HEK293 (cell line): ENCODE results near the gene PFKM.

Experiments used
- CTCF ChIA-PET: fragments of 350-600 bp; formaldehyde crosslinking; extraction: SDS; loops from one replicate; lab custom pipeline; 2021; ENCODE audit warnings: antibody characterized with exemption; lab: Yijun Ruan, JAX
- POLR2A ChIA-PET: fragments of 300-600 bp; formaldehyde crosslinking; extraction: SDS; loops from one replicate; lab custom pipeline; 2020; ENCODE audit warnings: antibody characterized with exemption, inconsistent platforms; lab: Yijun Ruan, JAX
- H3K27ac ChIP-seq: fragments of 200-500 bp; sonication (Bioruptor generic); 2 replicates; pipeline ENCODE4 v1.5.1; 2014; ENCODE audit warnings: low read depth, low read length, control low read depth, inconsistent platforms; ENCODE audit errors: extremely low read depth
- H3K36me3 ChIP-seq, 2 experiments: fragments of 200-500 bp in 1 of 2; sonication (Bioruptor generic) in 1 of 2; 1 replicate in 1 of 2; 2 replicates in 1 of 2; pipeline ENCODE4 v1.5.1; 2014 to 2017; ENCODE audit warnings: inconsistent platforms in 2 of 2, low read length in 2 of 2; ENCODE audit not compliant: control insufficient read depth in 2 of 2, insufficient read depth in 1 of 2
- H3K4me1 ChIP-seq: fragments of 200-500 bp; sonication (Bioruptor generic); 2 replicates; pipeline ENCODE4 v1.5.1; 2014; ENCODE audit warnings: mild to moderate bottlenecking, low read length, inconsistent platforms; ENCODE audit not compliant: control insufficient read depth, insufficient read depth
- H3K4me3 ChIP-seq: 2 replicates; pipeline ENCODE4 v1.5.1; 2011; ENCODE audit warnings: low read depth, mild to moderate bottlenecking, control low read depth, low read length, moderate library complexity
- H3K9me3 ChIP-seq: fragments of 200-500 bp; sonication (Bioruptor generic); 2 replicates; pipeline ENCODE4 v1.5.1; 2014; ENCODE audit warnings: low read depth, low read length, inconsistent platforms; ENCODE audit not compliant: control insufficient read depth, insufficient read depth
- BCL11A ChIP-seq: fragments of 450-650 bp; formaldehyde crosslinking; IDR thresholded peaks from 2 replicates; pipeline ENCODE4 v1.5.1; 2016; ENCODE audit warnings: low read depth, missing biosample characterization, missing genetic modification characterization
- HIC1 ChIP-seq: fragments of 450-650 bp; formaldehyde crosslinking; IDR thresholded peaks from 2 replicates; pipeline ENCODE4 v1.5.1; 2016; ENCODE audit warnings: missing biosample characterization, missing genetic modification characterization
- RBAK ChIP-seq: fragments of 450-650 bp; formaldehyde crosslinking; IDR thresholded peaks from 2 replicates; pipeline ENCODE4 v1.5.1; 2016; ENCODE audit warnings: missing biosample characterization, missing genetic modification characterization
- REST ChIP-seq: fragments of 450-650 bp; formaldehyde crosslinking; IDR thresholded peaks from 2 replicates; pipeline ENCODE4 v1.5.1; 2016; ENCODE audit warnings: missing biosample characterization, missing genetic modification characterization
- SALL2 ChIP-seq: fragments of 450-650 bp; formaldehyde crosslinking; IDR thresholded peaks from 2 replicates; pipeline ENCODE4 v1.5.0; 2017; ENCODE audit warnings: missing biosample characterization, mild to moderate bottlenecking, missing genetic modification characterization, borderline replicate concordance
- YY1 ChIP-seq: fragments of 450-650 bp; formaldehyde crosslinking; IDR thresholded peaks from 2 replicates; pipeline ENCODE4 v1.5.1; 2018; ENCODE audit warnings: missing biosample characterization, missing genetic modification characterization
- ZBTB1 ChIP-seq: fragments of 450-650 bp; formaldehyde crosslinking; IDR thresholded peaks from 2 replicates; pipeline ENCODE4 v1.5.1; 2016; ENCODE audit warnings: missing biosample characterization, missing genetic modification characterization
- ZBTB17 ChIP-seq: fragments of 450-650 bp; formaldehyde crosslinking; IDR thresholded peaks from 2 replicates; pipeline ENCODE4 v1.5.1; 2016; ENCODE audit warnings: missing biosample characterization, missing genetic modification characterization
- ZBTB48 ChIP-seq: fragments of 450-650 bp; formaldehyde crosslinking; IDR thresholded peaks from 2 replicates; pipeline ENCODE4 v1.5.1; 2016; ENCODE audit warnings: missing biosample characterization, missing genetic modification characterization
- ZNF133 ChIP-seq: fragments of 450-650 bp; formaldehyde crosslinking; IDR thresholded peaks from 2 replicates; pipeline ENCODE4 v1.5.1; 2016; ENCODE audit warnings: missing biosample characterization, missing genetic modification characterization
- ZNF175 ChIP-seq: fragments of 450-650 bp; formaldehyde crosslinking; IDR thresholded peaks from 2 replicates; pipeline ENCODE4 v1.5.1; 2016; ENCODE audit warnings: missing biosample characterization, missing genetic modification characterization
- ZNF18 ChIP-seq: fragments of 450-650 bp; formaldehyde crosslinking; IDR thresholded peaks from 2 replicates; pipeline ENCODE4 v1.5.1; 2016; ENCODE audit warnings: missing biosample characterization, missing genetic modification characterization
- ZNF426 ChIP-seq: fragments of 450-650 bp; formaldehyde crosslinking; IDR thresholded peaks from 2 replicates; pipeline ENCODE4 v1.5.1; 2017; ENCODE audit warnings: missing biosample characterization, missing genetic modification characterization, mild to moderate bottlenecking, inconsistent platforms, moderate library complexity
- ZNF600 ChIP-seq: fragments of 450-650 bp; formaldehyde crosslinking; IDR thresholded peaks from 2 replicates; pipeline ENCODE4 v1.5.1; 2016; ENCODE audit warnings: missing biosample characterization, missing genetic modification characterization
- ZNF621 ChIP-seq: fragments of 450-650 bp; formaldehyde crosslinking; IDR thresholded peaks from 2 replicates; pipeline ENCODE4 v1.5.1; 2017; ENCODE audit warnings: missing biosample characterization, missing genetic modification characterization
- ZNF624 ChIP-seq: fragments of 450-650 bp; formaldehyde crosslinking; IDR thresholded peaks from 2 replicates; pipeline ENCODE4 v1.5.1; 2017; ENCODE audit warnings: missing biosample characterization, missing genetic modification characterization
- TF ChIP-seq, protein P1 (sequence below): fragments of 450-650 bp; formaldehyde crosslinking; IDR thresholded peaks from 2 replicates; pipeline ENCODE4 v1.5.1; 2017; ENCODE audit warnings: missing biosample characterization, missing genetic modification characterization

Gene PFKM

GRCh38 chr12:48176417-48176751 is 57.2 kb downstream of the PFKM start (continued):
- TF ChIP-seq ZNF18 (no peak), ZBTB48 (tag by site-specific recombination) (no peak), BCL11A (tag by site-specific recombination) (no peak), RBAK (tag by site-specific recombination) (no peak), ZBTB17 (no peak; the same call in 1 of the 2 replicates), YY1 (no peak), SALL2 (tag by site-specific recombination) (no peak), ZNF600 (tag by site-specific recombination) (no peak)

- H3K9me3 ChIP-seq, result no peaks in the 10 kb centered on the region
- POLR2A ChIA-PET, result interaction anchor here (1.1 kb wide), 1 partner anchor 21 kb away, joined by 3 read pairs; the partner anchor contains the start of gene ASB8
These were observed 58.8 kb downstream of the PFKM start for GRCh38 chr12:48177982-48178381.

GRCh38 chr12:48179466-48179865 is 60.3 kb downstream of the PFKM start:
- Histone ChIP-seq H3K4me1 (0 out of 2 replicates have a peak, but pooled peaks cover 2% of the 10 kb centered on the region), H3K4me3 (no peak overlapping the region), H3K27ac (no peak overlapping the region), H3K36me3 (no peaks in the 10 kb centered on the region), H3K9me3 (no peaks in the 10 kb centered on the region)
- ChIA-PET POLR2A (no interaction called here), CTCF (interaction anchor here (0.6 to 2.6 kb wide), 6 partner anchors 10 to 309 kb away, joined by 3 to 13 read pairs (median 4); no protein-coding TSS in a partner anchor)
- TF ChIP-seq HIC1 (tag by site-specific recombination) (no peak), ZNF600 (tag by site-specific recombination) (no peak), ZNF621 (tag by site-specific recombination) (no peak), ZBTB1 (tag by site-specific recombination) (no peak), ZNF175 (no peak), ZNF133 (no peak), ZNF426 (tag by site-specific recombination) (no peak), REST (tag by site-specific recombination) (no peak)

More at GRCh38 chr12:48177982-48178381, 58.8 kb downstream of the PFKM start:
- CTCF ChIA-PET, result interaction anchor here (0.7 to 1.2 kb wide), 3 partner anchors 12 to 462 kb away, joined by 3 to 4 read pairs (median 3); no protein-coding TSS in a partner anchor
- TF ChIP-seq, protein P1, sequence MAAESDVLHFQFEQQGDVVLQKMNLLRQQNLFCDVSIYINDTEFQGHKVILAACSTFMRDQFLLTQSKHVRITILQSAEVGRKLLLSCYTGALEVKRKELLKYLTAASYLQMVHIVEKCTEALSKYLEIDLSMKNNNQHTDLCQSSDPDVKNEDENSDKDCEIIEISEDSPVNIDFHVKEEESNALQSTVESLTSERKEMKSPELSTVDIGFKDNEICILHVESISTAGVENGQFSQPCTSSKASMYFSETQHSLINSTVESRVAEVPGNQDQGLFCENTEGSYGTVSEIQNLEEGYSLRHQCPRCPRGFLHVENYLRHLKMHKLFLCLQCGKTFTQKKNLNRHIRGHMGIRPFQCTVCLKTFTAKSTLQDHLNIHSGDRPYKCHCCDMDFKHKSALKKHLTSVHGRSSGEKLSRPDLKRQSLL (tag by site-specific recombination), result no peak
- TF ChIP-seq ZNF624, result no peak
- TF ChIP-seq REST (tag by site-specific recombination), result peak; percentile 90
- H3K4me1 ChIP-seq, result 0 out of 2 replicates have a peak, but pooled peaks cover 2% of the 10 kb centered on the region
- H3K27ac ChIP-seq, result no peak overlapping the region
- H3K4me3 ChIP-seq, result no peak overlapping the region
- H3K36me3 ChIP-seq, result no peaks in the 10 kb centered on the region
